ENCODE data around the gene CKMT1A. TPM values are rescaled to one million over a fixed set of nuclear protein-coding genes. Genes with fewer than 3 reads are reported as not detected.

Gene CKMT1A
- total RNA-seq, 1 experiment from 2014 or later: 0.24 TPM

DNA sequence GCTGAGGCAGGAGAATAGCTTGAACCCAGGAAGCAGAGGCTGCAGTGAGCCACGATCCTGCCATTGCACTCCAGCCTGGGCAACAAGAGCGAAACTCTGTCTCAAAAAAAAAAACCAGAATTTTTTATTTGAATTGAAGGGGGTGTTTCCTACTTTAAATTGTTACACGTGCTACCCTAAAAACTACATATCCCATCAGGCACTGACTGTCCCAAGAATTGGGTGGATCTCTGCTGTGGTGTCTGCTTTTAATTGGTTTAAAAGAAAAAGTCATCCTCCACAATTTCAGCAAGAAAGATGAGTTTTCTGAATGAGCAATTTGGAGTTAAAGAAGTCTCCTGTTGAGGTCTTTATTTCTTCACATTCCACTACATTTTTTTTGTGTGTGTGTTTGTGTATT, 54.7 kb downstream of the CKMT1A start:
- peak; percentile 46 for DNase-seq (ENCODE audit: low read depth)

Other genes starting within 250 kb of the CKMT1A start
- gene TP53BP1, start 200.7 kb upstream of the CKMT1A start, total RNA-seq (2014; rRNA removed; shearing (Covaris generic)): 25.4 and 26.7 TPM in 2 replicates
- 1.6 and 2.4 TPM in 2 replicates for gene MAP1A, start 176.3 kb upstream of the CKMT1A start, total RNA-seq (2014; rRNA removed; shearing (Covaris generic))
- 16.7 and 16.9 TPM in 2 replicates for gene PPIP5K1, start 103.7 kb upstream of the CKMT1A start, total RNA-seq (2014; rRNA removed; shearing (Covaris generic))
- gene CKMT1B, start 99.8 kb upstream of the CKMT1A start, total RNA-seq (2014; rRNA removed; shearing (Covaris generic)): not detected in 2 replicates
- not detected in 2 replicates for gene STRC, start 75.1 kb upstream of the CKMT1A start, total RNA-seq (2014; rRNA removed; shearing (Covaris generic))
- gene CATSPER2, start 45.0 kb upstream of the CKMT1A start, total RNA-seq (2014; rRNA removed; shearing (Covaris generic)): 0.60 and 1.9 TPM in 2 replicates
- gene PDIA3, start 52.6 kb downstream of the CKMT1A start, total RNA-seq (2014; rRNA removed; shearing (Covaris generic)): 303 and 323 TPM in 2 replicates
- 1.2 and 4.3 TPM in 2 replicates for gene ELL3, start 83.1 kb downstream of the CKMT1A start, total RNA-seq (2014; rRNA removed; shearing (Covaris generic))
- 1,696 and 1,842 TPM in 2 replicates for gene SERF2, start 98.5 kb downstream of the CKMT1A start, total RNA-seq (2014; rRNA removed; shearing (Covaris generic))
- not detected in 2 replicates for gene SERINC4, start 106.4 kb downstream of the CKMT1A start, total RNA-seq (2014; rRNA removed; shearing (Covaris generic))
- 18.4 and 20.8 TPM in 2 replicates for gene HYPK, start 106.7 kb downstream of the CKMT1A start, total RNA-seq (2014; rRNA removed; shearing (Covaris generic))
- gene MFAP1, start 130.8 kb downstream of the CKMT1A start, total RNA-seq (2014; rRNA removed; shearing (Covaris generic)): 43.5 and 46.4 TPM in 2 replicates
- gene WDR76, start 133.1 kb downstream of the CKMT1A start, total RNA-seq (2014; rRNA removed; shearing (Covaris generic)): 52.4 and 58.3 TPM in 2 replicates

All from RPMI7951 (cell line).